A549 (cell line): ENCODE data around the gene SMARCAL1.

Experiments used
- USF2 ChIP-seq: fragments of 450-650 bp; IDR thresholded peaks from 2 replicates; pipeline ENCODE4 v1.6.1; 2014; ENCODE audit warnings: antibody characterized with exemption
- TF ChIP-seq, protein P1 (sequence below): IDR thresholded peaks from 2 replicates; pipeline ENCODE4 v1.6.1; 2012

GRCh38 chr2:216485237-216485636 is 73.0 kb downstream of the SMARCAL1 start:
- no peak for TF ChIP-seq USF2
- TF ChIP-seq, protein P1, sequence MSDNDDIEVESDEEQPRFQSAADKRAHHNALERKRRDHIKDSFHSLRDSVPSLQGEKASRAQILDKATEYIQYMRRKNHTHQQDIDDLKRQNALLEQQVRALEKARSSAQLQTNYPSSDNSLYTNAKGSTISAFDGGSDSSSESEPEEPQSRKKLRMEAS = no peak
